ENCODE measurements around the gene UPK3A.
A peak's percentile ranks its signal among the peaks of the same experiment; 100 is the strongest.
"Not testable (repeated sequence)": the region's sequence is repeated elsewhere in the genome, so short reads cannot be mapped to it uniquely, and the experiment has no call there.

Gene UPK3A

GRCh38 chr22:45248832-45249561 is 35.8 kb upstream of the UPK3A start:
- no peak for TF ChIP-seq CTCF (conservative IDR thresholded peaks at IDR 0.05; ENCODE audit: low read length)
- DNase-seq (ENCODE audit: low read depth) = peak; percentile 39
- H3K4me3 ChIP-seq (ENCODE audit: low read length) = no peak overlapping the region

- no peak for DNase-seq (ENCODE audit: low read depth)
- no peak for TF ChIP-seq CTCF (conservative IDR thresholded peaks at IDR 0.05; ENCODE audit: low read length)
These were observed 32.9 kb upstream of the UPK3A start for GRCh38 chr22:45251825-45252224.

GRCh38 chr22:45253039-45253641 is 31.6 kb upstream of the UPK3A start:
- TF ChIP-seq CTCF (conservative IDR thresholded peaks at IDR 0.05; ENCODE audit: low read length) = no peak
- H3K4me3 ChIP-seq (ENCODE audit: low read length) = no peak overlapping the region
- no peak for DNase-seq (ENCODE audit: low read depth)

More at GRCh38 chr22:45251825-45252224, 32.9 kb upstream of the UPK3A start:
- no peak overlapping the region for H3K4me3 ChIP-seq (ENCODE audit: low read length)

GRCh38 chr22:45254388-45254787 is 30.4 kb upstream of the UPK3A start:
- no peak for DNase-seq (ENCODE audit: low read depth)
- no peak for TF ChIP-seq CTCF (conservative IDR thresholded peaks at IDR 0.05; ENCODE audit: low read length)
- no peak overlapping the region for H3K4me3 ChIP-seq (ENCODE audit: low read length)

GRCh38 chr22:45254789-45255278 is 29.9 kb upstream of the UPK3A start:
- no peak for DNase-seq (ENCODE audit: low read depth)
- no peak for TF ChIP-seq CTCF (conservative IDR thresholded peaks at IDR 0.05; ENCODE audit: low read length)
- H3K4me3 ChIP-seq (ENCODE audit: low read length) = no peak overlapping the region

- not testable (repeated sequence) for H3K4me3 ChIP-seq (ENCODE audit: low read length); DNase-seq (ENCODE audit: low read depth)
These were observed 26.8 kb upstream of the UPK3A start for GRCh38 chr22:45257941-45258340.

- no peak for DNase-seq (ENCODE audit: low read depth)
- H3K4me3 ChIP-seq (ENCODE audit: low read length) = no peak overlapping the region
- TF ChIP-seq CTCF (conservative IDR thresholded peaks at IDR 0.05; ENCODE audit: low read length) = no peak
These were observed 24.9 kb upstream of the UPK3A start for GRCh38 chr22:45259754-45260394.

GRCh38 chr22:45260395-45260759 is 24.4 kb upstream of the UPK3A start:
- not testable (repeated sequence) for DNase-seq (ENCODE audit: low read depth); H3K4me3 ChIP-seq (ENCODE audit: low read length)
